ENCODE results near the gene CCND1.
"Not testable (repeated sequence)": the region's sequence is repeated elsewhere in the genome, so short reads cannot be mapped to it uniquely, and the experiment has no call there.

CCND1 gene

DNA sequence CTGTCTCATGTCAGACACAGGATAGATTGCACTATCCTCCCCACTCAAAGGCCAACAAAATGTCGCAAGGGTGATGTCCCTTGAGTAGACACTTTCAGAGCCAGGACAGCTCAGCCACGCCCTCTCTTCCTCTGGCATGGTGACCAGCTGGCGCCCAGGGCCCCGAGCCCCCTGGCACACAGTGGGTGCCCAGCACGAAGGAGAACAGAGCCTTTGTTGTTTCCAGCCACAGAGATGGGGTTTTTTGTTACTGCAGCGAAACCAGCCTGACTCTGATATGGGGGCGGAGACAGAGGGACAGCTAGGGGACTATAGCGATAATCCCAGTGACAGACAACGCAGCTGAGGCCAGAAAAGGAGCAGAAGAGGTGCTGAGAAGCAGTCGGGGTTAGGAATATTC lies 23.3 kb upstream of the CCND1 start:
- no peak for DNase-seq (ENCODE audit: low spot score)

- no peak for DNase-seq (ENCODE audit: low spot score)
Measured at GRCh38 chr11:69618237-69618636, 22.7 kb upstream of the CCND1 start.

DNA sequence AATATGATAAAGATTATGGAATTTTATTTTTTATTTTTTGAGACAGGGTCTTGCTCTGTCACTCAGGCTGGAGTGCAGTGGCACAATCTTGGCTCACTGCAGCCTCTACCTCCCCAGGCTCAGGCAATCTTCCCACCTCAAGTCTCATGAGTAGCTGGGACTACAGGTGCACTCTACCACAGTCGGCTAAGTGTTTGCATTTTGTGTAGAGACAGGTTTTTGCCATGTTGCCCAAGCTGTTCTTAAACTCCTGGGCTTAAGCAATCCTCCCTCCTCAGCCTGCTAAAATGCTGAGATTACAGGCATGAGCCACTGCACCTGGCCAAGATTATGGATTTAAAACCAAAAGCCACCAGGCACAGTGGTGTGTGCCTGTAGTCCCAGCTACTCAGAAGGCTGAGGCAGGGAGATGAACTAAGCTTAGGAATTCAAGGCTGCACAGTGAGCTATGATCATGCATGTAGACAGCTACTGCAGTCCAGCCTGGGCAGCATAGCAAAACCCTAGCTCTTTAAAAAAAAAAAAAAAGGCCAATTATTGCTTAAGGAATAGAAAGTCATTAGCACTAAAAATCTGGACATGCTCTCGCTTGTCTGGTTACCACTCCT lies 20.2 kb upstream of the CCND1 start:
- DNase-seq (ENCODE audit: low spot score): no peak

DNA sequence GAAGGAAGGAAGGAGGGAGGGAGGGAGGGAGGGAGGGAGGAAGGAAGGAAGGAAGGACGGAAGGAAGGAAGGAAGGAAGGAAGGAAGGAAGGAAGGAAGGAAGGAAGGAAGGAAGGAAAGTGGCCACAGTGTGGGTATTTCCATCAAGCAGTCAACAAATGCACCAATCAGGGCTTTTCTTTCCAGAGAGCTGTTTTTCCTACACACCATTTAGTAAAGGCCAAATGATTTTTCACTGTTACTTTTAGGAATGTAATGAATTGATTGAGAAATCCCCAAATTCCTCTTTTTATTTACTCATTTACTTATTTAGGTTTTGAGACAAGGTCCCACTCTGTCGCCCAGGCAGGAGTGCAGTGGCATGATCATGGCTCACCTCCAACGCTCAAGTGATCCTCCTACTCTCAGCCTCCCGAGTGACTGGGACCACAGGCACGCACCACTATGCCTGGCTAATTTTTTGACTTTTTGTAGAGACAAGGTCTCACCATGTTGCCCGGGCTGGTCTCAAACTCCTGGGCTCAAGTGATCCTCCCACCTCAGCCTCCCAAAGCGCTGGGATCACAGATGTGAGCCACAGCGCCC lies 18.8 kb upstream of the CCND1 start:
- DNase-seq (ENCODE audit: low spot score): not testable (repeated sequence)

DNA sequence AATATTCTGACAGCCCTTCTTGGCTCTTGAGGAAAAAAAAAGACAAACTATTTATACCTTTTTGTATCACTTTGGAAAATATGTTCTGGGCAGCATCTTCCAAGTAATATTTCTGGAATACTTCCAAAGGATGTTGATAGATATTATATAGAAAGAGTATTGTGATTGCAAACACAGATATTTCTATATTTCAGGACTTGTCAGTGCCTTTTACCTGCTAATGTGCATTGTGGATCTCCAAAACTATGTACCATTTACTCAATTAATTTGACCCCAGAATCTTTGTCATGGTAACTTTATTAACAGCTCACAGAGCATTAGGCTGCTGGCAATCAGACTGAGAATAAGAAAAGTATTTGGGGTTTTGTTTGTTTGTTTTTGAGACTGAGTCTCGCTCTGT lies 16.7 kb upstream of the CCND1 start:
- DNase-seq (ENCODE audit: low spot score): no peak

GRCh38 chr11:69625476-69625875 lies 15.5 kb upstream of the CCND1 start:
- no peak for DNase-seq (ENCODE audit: low spot score)

- DNase-seq (ENCODE audit: low spot score): no peak
Measured at GRCh38 chr11:69627551-69627950, 13.4 kb upstream of the CCND1 start.

DNA sequence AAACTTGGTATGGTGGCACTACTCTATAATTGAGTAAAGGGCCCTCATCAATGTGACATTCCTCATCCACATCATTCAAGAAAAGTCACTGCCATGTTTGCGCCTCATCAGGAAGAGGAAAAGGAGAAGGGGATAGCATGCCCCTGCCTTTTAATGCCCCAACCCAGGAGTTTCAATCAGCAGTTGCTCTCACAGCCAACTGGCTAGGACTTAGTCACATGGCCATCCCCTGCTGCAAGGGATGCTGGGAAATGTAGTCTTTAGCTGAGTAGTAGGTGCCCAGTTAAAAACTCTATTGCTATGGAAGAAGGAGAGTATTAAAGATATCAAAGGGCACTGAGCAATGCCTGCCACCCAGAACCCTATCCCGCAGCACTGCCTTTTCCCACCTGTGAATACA lies 10.9 kb upstream of the CCND1 start:
- no peak for DNase-seq (ENCODE audit: low spot score)

DNA sequence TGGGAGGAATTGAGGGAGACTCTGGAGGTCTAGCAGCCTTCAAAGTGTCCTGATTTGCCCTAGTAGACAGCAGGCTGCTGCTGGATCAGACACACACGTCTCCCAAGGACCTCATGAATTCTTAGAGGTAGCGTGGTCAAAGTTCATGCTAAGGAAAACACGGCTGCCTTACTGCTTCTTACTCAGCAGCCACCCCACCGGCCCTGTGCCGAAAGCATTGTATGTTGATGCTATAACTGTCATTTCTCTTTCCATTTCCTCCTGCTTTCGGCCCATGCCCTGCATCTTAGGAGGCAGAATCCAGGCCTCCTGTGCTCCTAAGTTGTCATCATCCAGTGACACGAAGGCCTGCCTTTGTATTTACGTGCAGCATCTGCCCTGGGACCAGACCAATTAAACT lies 10.5 kb upstream of the CCND1 start:
- DNase-seq (ENCODE audit: low spot score): no peak

GRCh38 chr11:69632900-69633299 lies 8.1 kb upstream of the CCND1 start:
- DNase-seq (ENCODE audit: low spot score): no peak

DNA sequence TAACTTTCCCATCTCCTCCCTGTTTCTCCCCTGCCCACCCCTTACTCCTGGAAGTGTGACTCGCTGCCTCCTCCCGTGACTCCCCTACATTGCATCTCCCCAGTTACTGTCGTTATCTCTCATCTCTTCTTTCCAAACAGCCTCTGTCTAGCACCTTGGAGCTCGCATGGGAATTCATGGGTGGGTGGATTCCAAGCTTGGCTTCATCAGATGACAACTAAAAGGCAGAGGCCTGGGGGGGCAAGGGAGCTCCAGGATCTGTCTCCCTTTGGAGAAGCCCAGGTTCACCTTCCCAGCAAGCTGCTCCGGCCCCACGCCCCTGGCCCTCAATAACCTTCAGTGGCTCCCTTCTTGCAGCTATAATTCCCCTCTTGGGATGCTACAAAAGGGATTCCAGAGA lies 6.9 kb upstream of the CCND1 start:
- no peak for DNase-seq (ENCODE audit: low spot score)

DNA sequence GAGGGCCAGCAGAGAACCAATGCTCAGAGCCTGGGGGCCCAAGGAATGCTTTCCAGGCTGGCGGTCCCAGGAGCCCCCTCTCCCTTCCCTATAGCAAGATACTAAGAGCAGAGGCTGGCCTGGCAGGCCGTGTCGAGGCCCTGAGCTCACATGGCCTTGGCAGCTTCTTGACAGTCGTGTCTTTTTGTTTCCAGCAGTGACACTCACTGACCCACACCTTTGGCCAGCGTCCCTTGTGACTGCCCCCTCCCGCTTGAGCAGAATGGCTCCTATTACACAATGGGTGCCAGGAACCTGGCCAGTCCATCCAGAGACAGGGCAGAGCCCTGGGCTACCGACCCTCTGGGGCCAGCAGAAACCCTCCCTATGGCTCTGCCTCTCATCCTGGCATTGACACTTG lies 6.4 kb upstream of the CCND1 start:
- DNase-seq (ENCODE audit: low spot score): no peak

DNA sequence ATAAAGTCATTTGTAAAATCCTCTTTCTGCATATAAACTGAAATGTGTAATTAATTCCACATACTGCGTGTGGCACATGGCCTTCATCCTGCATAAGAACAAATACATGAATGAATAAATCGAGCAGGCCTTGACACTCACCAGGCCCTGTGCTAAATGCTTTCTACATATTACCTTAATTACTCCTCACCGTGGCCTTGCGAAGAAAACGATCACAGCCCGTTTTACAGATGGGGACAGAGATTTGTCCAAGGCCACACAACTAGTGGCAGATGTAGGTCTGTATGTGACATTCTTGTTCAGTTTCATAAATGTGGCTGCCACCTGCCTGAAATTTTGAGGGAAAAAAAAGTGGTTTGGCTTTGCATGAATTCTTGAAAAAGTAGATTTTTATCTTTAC lies 5.8 kb upstream of the CCND1 start:
- DNase-seq (ENCODE audit: low spot score): no peak

DNA sequence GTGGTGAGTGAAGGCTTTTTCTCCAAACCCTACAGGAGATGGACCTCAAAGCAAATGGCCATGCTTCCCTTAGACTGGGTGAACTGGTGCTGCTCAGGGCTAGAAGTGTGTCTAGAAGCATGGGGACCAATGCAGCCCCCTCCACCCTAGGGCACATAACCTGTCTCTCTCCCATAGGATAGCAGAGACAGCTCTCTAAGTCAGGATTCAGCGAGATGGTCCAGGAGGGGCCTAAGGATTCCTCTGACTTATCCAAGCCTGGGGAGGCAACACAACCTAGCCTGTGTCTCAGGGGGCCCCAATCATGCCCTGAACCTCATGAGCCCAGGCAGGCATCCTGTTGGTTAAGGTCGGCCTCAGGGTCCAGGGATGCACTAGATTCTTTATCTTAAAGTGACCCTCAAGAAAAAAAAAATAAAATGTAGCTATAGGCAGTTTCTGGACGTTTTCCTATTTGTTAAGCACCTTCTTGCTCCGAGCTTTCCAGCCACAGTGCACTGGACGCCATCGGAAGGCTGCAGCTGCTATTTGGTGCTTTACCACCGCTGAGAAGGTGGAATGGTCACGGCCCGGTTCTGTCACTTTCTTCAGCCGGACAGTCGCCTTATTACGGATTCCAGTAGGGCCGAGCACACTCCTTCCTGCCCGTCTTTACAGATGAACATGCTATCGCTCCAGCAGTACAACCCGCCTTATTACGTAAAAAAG lies 5.0 kb upstream of the CCND1 start:
- no peak for DNase-seq (ENCODE audit: low spot score)

DNA sequence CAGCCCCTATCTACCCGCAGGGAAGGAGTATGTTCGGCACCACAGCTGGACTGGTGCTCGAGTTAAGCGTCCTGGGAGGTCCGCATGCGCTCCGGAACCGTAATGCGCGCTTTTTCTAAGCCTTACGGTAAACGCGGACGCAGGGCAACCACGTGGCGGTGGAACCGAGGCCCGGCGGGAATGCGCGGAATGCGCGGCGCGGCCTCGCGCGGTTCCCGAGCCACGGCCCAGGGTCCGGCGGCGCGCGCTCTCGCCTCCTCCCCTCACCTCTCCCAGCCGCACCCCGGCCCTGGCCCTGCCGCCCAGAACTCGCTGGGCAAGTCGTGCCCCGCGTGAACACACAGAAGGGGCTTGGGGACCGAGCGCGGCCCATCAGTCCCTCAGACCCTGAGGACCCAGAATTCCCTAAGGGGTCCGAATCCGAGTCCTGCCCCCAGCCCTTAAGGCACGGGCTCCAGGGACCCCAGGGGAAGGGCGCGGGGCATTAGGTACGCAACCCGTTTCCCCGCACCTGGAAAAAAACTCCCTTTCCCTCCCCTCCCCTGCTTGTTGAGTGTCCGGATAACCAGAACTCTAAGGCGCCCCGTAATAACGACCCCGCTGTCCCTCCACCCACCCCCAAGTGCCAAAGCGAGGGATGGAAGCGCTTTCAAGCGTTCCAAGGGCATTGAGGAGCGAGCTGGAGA lies 4.3 kb upstream of the CCND1 start:
- peak; percentile 69 for DNase-seq (ENCODE audit: low spot score)

GRCh38 chr11:69637198-69637940 lies 3.6 kb upstream of the CCND1 start:
- DNase-seq (ENCODE audit: low spot score): no peak

DNA sequence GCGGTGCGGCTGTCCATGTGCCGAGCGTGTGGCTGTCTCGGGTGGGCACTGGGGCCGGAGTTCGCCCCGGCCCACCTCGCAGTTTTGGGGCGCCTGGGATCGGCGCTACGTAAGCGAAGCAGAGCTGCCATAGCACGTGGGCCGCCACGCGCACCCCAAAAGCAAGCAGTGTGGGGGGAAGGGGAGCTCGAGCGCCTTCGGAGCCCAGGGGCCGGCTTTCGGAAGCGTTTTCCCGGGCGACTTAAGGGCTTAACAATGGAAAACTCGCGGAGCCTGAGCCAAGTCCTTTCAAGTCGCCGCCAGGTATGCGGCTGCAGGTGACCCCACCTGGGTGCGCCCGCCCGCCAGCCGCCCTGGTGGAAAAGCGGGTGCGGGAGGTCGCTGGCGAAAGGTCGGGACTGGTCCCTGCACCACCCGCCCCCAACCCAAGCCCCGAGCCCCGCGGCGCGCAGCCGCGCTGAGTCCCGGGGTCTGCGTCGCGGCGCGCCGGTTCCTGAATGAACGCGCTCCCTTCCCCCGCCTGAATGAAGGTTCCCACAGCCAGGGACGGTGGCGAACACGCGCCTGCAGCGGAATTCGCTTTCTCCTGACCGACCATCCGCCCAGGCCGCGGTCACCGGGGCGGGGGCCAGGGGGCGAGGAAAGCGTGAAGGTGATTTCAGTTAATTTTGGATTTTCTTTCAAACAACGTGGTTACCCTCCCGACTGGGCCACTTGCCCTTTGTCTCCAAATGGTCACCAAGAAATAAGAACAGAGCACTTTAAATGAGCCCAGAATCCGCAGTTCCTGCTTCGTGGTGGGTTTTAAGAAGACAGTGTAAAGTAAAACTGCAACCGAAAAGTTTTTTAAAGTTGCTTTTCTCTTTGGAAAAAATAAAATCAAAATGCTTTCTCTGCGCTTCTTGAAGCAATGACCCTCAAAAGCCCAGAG lies 2.8 kb upstream of the CCND1 start:
- no peak for DNase-seq (ENCODE audit: low spot score)

GRCh38 chr11:69638941-69639681 lies 1.8 kb upstream of the CCND1 start:
- peak; percentile 83 for DNase-seq (ENCODE audit: low spot score)

DNA sequence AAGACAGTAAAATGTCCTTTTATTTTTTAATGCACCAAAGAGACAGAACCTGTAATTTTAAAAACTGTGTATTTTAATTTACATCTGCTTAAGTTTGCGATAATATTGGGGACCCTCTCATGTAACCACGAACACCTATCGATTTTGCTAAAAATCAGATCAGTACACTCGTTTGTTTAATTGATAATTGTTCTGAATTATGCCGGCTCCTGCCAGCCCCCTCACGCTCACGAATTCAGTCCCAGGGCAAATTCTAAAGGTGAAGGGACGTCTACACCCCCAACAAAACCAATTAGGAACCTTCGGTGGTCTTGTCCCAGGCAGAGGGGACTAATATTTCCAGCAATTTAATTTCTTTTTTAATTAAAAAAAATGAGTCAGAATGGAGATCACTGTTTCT lies 1.1 kb upstream of the CCND1 start:
- DNase-seq (ENCODE audit: low spot score): no peak

DNA sequence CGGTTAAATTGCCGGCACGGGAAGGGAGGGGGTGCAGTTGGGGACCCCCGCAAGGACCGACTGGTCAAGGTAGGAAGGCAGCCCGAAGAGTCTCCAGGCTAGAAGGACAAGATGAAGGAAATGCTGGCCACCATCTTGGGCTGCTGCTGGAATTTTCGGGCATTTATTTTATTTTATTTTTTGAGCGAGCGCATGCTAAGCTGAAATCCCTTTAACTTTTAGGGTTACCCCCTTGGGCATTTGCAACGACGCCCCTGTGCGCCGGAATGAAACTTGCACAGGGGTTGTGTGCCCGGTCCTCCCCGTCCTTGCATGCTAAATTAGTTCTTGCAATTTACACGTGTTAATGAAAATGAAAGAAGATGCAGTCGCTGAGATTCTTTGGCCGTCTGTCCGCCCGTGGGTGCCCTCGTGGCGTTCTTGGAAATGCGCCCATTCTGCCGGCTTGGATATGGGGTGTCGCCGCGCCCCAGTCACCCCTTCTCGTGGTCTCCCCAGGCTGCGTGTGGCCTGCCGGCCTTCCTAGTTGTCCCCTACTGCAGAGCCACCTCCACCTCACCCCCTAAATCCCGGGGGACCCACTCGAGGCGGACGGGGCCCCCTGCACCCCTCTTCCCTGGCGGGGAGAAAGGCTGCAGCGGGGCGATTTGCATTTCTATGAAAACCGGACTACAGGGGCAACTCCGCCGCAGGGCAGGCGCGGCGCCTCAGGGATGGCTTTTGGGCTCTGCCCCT lies 529 bp upstream of the CCND1 start:
- DNase-seq (ENCODE audit: low spot score): peak; percentile 31
